K562 (cell line): Measurements from ENCODE around the gene NAIF1. TPM values are rescaled to one million over a fixed set of nuclear protein-coding genes. Genes with fewer than 3 reads are reported as not detected.

Experiments
- ATF1 ChIP-seq, 2 experiments: fragments of 450-650 bp in 1 of 2; IDR thresholded peaks; 2 replicates each; pipeline ENCODE4 v1.6.1; 2016; ENCODE audit warnings: missing compliant biosample characterization in 1 of 2, missing genetic modification characterization in 1 of 2
- CHD4 ChIP-seq: fragments of 200-600 bp; sonication (generic); IDR thresholded peaks from 3 replicates; pipeline ENCODE4 v1.6.1; 2012; ENCODE audit warnings: low read depth, mild to moderate bottlenecking, mixed read lengths, low read length, inconsistent platforms; ENCODE audit not compliant: insufficient read depth, insufficient replicate concordance, poor library complexity, severe bottlenecking
- CUX1 ChIP-seq: fragments of 200-800 bp; sonication (Bioruptor generic); IDR thresholded peaks from 2 replicates; pipeline ENCODE4 v1.6.1; 2016; ENCODE audit warnings: missing genetic modification characterization, missing compliant biosample characterization
- FOXJ2 ChIP-seq: fragments of 200-800 bp; sonication (Bioruptor generic); IDR thresholded peaks from 2 replicates; pipeline ENCODE4 v1.6.1; 2016; ENCODE audit warnings: missing genetic modification characterization, missing compliant biosample characterization
- GTF3C2 ChIP-seq: IDR thresholded peaks from 3 replicates; pipeline ENCODE4 v1.6.1; 2011; ENCODE audit warnings: borderline replicate concordance, mild to moderate bottlenecking, moderate library complexity; ENCODE audit not compliant: insufficient read length; ENCODE audit errors: extremely low read depth
- HDAC1 ChIP-seq, 2 experiments: fragments of 450-650 bp; IDR thresholded peaks; 2 replicates each; pipeline ENCODE4 v1.6.1; 2016 to 2017; ENCODE audit warnings: inconsistent platforms in 1 of 2, mild to moderate bottlenecking in 1 of 2, moderate library complexity in 1 of 2
- KDM2B ChIP-seq: fragments of 250-450 bp; sonication (Bioruptor Pico); IDR thresholded peaks from 2 replicates; pipeline ENCODE4 v1.8.0; 2021; ENCODE audit warnings: mild to moderate bottlenecking, moderate library complexity
- LARP7 ChIP-seq: fragments of 450-650 bp; IDR thresholded peaks from 2 replicates; pipeline ENCODE4 v1.6.1; 2016
- NCOR1 ChIP-seq: fragments of 450-650 bp; IDR thresholded peaks from 2 replicates; pipeline ENCODE4 v1.6.1; 2016; ENCODE audit warnings: mild to moderate bottlenecking, moderate library complexity
- NRF1 ChIP-seq, 2 experiments: fragments of 450-650 bp; IDR thresholded peaks in 1 of 2; conservative IDR thresholded peaks in 1 of 2; 2 replicates each; pipeline ENCODE4 v1.6.1; 2014; ENCODE audit warnings: mild to moderate bottlenecking in 2 of 2
- PHF8 ChIP-seq: fragments of 200-600 bp; sonication (generic); IDR thresholded peaks from 2 replicates; pipeline ENCODE4 v1.6.1; 2012; ENCODE audit warnings: mixed run types, mild to moderate bottlenecking, inconsistent platforms, low read length, moderate library complexity, borderline replicate concordance
- TFAM ChIP-seq: fragments of 250-450 bp; sonication (Bioruptor Pico); conservative IDR thresholded peaks from 2 replicates; pipeline ENCODE4 v1.5.0; 2021; ENCODE audit warnings: mild to moderate bottlenecking, moderate library complexity
- U2AF1 ChIP-seq: fragments of 200-400 bp; formaldehyde crosslinking; optimal IDR thresholded peaks from 2 replicates; pipeline ENCODE3; 2017; ENCODE audit warnings: mild to moderate bottlenecking, low read depth, low read length, moderate library complexity
- YBX1 ChIP-seq: fragments of 450-650 bp; IDR thresholded peaks from 2 replicates; pipeline ENCODE4 v1.7.1; 2016; ENCODE audit warnings: mild to moderate bottlenecking
- ZNF583 ChIP-seq: fragments of 250-450 bp; sonication (Bioruptor Pico); IDR thresholded peaks from 2 replicates; pipeline ENCODE4 v1.4.0; 2020
- polyA plus RNA-seq, 8 experiments: library from polyadenylated mRNA; depleted of rRNA in 4 of 8; stranded (reverse) in 5 of 8; unstranded in 3 of 8; fragments of >200 nt; fragmentation: Nextera tagmentation in 2 of 8; fragmentation: Illumina TruSeq in 1 of 8; extraction: Ambion mirVana in 2 of 8; extraction: Trizol in 1 of 8; gene quantifications; 2 replicates each; pipeline versions ENCODE4 v1.2.1 to v1.2.3, GENCODE V29; 2011 to 2014; ENCODE audit warnings: inconsistent platforms in 1 of 8, missing spikeins in 1 of 8
- total RNA-seq, 7 experiments: library from RNA; depleted of rRNA in 6 of 7; stranded (reverse); fragments of >200 nt in 6 of 7; fragmentation: Illumina TruSeq in 2 of 7; extraction: Trizol in 2 of 7; gene quantifications; 2 replicates each; pipeline versions ENCODE4 v1.2.1 to v1.2.3, GENCODE V29; 2011 to 2021; ENCODE audit warnings: low replicate concordance in 1 of 7
- TF ChIP-seq, protein P1 (sequence below): fragments of 250-450 bp; sonication (Bioruptor Pico); IDR thresholded peaks from 2 replicates; pipeline ENCODE4 v1.8.0; 2021; ENCODE audit warnings: borderline replicate concordance, mild to moderate bottlenecking, moderate library complexity; ENCODE audit not compliant: poor library complexity, severe bottlenecking
- TF ChIP-seq, protein P2 (sequence below): fragments of 450-650 bp; formaldehyde crosslinking; IDR thresholded peaks from 2 replicates; pipeline ENCODE4 v1.4.0; 2022; ENCODE audit warnings: mild to moderate bottlenecking, moderate library complexity

NAIF1 gene
- total and polyA plus RNA-seq, 9 of the 15 experiments (the other 6 are each of a cell fraction or from before 2014, with no cell fraction given): 4.8 to 26.6 (median 17.2) TPM

DNA sequence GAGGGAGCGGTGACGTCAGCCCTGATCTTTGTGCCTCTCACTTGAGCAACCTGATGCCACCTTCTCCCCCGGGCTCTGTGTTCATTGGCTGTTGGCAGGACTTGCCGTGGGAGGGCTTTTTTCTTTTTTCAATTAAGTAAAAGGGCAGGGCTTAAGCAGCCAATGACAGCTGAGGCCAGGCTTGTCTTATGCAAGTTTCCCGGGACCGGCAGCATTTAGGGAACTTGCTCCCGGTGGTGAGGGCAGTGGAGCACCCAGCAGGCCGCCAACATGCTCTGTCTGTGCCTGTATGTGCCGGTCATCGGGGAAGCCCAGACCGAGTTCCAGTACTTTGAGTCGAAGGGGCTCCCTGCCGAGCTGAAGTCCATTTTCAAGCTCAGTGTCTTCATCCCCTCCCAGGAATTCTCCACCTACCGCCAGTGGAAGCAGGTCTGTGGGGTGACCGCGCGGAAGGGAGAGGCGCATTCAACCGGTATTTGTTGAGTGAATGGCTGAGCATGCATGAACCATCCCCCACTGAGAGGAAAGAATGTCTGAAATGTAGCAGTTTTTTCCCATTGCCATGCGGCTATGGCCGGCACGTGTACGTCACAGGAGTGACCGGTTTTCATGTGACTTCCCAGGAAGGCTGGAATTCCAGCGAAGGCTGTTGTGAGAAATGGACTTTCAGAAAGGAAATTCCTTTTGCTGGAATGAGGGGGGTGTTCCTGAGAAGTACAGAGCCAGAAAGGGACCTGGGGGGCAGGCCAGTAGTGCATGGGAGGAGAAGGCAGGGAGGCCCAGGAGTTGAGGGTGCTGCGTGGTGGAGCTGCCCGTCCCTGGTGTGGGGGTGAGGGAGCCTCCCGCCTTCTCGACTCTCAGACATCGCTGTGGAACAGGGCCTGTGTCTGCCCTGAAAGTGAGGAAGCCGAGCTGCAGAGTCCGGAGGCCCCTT lies 31.4 kb upstream of the NAIF1 start (continued):
- TF ChIP-seq CUX1 (CRISPR knock-in tag): no peak
- TF ChIP-seq ZNF583: no peak
- peak in 1 of 2 experiments; percentile 32; a peak in 1 of 4 replicates for TF ChIP-seq NRF1 (conservative IDR thresholded peaks at IDR 0.05 in 1 of 2, IDR thresholded peaks at IDR 0.05 in 1 of 2)
- no peak for TF ChIP-seq FOXJ2
- TF ChIP-seq CHD4: no peak
- TF ChIP-seq KDM2B (CRISPR knock-in tag): no peak
- TF ChIP-seq LARP7: no peak
- TF ChIP-seq, protein P1, sequence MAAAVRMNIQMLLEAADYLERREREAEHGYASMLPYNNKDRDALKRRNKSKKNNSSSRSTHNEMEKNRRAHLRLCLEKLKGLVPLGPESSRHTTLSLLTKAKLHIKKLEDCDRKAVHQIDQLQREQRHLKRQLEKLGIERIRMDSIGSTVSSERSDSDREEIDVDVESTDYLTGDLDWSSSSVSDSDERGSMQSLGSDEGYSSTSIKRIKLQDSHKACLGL (CRISPR knock-in tag): no peak
- TF ChIP-seq NCOR1: no peak
- peak; percentile 42; the same call in 1 of the 2 replicates for TF ChIP-seq PHF8
- no peak for TF ChIP-seq YBX1
- TF ChIP-seq U2AF1: no peak
- TF ChIP-seq ATF1 (CRISPR knock-in tag; IDR thresholded peaks at IDR 0.05): no peak
- TF ChIP-seq ATF1 (tag; IDR thresholded peaks at IDR 0.05): peak; percentile 86
- TF ChIP-seq, protein P2, sequence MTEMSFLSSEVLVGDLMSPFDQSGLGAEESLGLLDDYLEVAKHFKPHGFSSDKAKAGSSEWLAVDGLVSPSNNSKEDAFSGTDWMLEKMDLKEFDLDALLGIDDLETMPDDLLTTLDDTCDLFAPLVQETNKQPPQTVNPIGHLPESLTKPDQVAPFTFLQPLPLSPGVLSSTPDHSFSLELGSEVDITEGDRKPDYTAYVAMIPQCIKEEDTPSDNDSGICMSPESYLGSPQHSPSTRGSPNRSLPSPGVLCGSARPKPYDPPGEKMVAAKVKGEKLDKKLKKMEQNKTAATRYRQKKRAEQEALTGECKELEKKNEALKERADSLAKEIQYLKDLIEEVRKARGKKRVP (CRISPR knock-in tag): no peak
- TF ChIP-seq TFAM (CRISPR knock-in tag): no peak
- TF ChIP-seq HDAC1 (IDR thresholded peaks at IDR 0.05): 0 out of 4 replicates have a peak, but pooled peaks of 1 of the 2 experiments have one; percentile 8
- TF ChIP-seq GTF3C2: no peak
